Kidney epithelial cell (primary cell): Measurements from ENCODE around the gene NDUFS1. TPM values are rescaled to one million over a fixed set of nuclear protein-coding genes. Genes with fewer than 3 reads are reported as not detected.

ENCODE experiments used
- DNase-seq: peaks from one replicate; pipeline ENCODE4 v3.0.0-alpha.2; 2010; ENCODE audit warnings: low read depth
- H3K27me3 ChIP-seq: 2 replicates; pipeline ENCODE4 v1.6.0; 2011; ENCODE audit warnings: low read length; ENCODE audit not compliant: control insufficient read depth, insufficient read depth
- H3K36me3 ChIP-seq: 2 replicates; pipeline ENCODE4 v1.5.1; 2011; ENCODE audit warnings: low read length; ENCODE audit not compliant: control insufficient read depth, insufficient read depth
- H3K4me3 ChIP-seq: 2 replicates; pipeline ENCODE4 v1.5.1; 2011; ENCODE audit warnings: low read depth, mild to moderate bottlenecking, control low read depth, low read length
- total RNA-seq: library from RNA; depleted of rRNA; stranded (reverse); fragments of >200 nt; gene quantifications from 2 replicates; pipeline ENCODE4 v1.2.3, GENCODE V29; 2015
- TF ChIP-seq, protein P1 (sequence below): IDR thresholded peaks from 2 replicates; pipeline ENCODE4 v1.5.1; 2011; ENCODE audit warnings: mild to moderate bottlenecking, moderate library complexity, low read length, control low read depth, inconsistent platforms; ENCODE audit not compliant: insufficient read depth, poor library complexity, severe bottlenecking

NDUFS1 gene
- total RNA-seq, 1 donor from 2014 or later = 107 TPM

DNA sequence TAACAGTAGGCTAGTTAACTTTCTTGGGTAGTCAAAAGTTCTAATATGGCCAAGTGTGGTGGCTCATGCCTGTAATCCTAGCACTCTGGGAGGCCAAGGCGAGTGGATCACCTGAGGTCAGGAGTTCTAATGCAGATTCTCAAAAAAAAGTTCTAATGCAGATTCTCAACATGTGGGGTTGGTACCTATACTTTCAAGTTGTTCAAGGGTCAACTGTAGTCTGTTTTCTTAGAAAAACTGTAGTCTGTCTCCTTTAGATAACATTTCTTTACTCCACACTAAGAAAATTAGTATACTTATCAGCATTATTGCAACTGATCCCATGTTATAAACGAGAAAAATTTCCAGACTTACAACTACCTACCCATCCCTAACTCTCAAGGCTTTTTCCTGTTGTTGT lies 89.8 kb downstream of the NDUFS1 start:
- no peaks in the 10 kb centered on the region for H3K27me3 ChIP-seq
- TF ChIP-seq, protein P1, sequence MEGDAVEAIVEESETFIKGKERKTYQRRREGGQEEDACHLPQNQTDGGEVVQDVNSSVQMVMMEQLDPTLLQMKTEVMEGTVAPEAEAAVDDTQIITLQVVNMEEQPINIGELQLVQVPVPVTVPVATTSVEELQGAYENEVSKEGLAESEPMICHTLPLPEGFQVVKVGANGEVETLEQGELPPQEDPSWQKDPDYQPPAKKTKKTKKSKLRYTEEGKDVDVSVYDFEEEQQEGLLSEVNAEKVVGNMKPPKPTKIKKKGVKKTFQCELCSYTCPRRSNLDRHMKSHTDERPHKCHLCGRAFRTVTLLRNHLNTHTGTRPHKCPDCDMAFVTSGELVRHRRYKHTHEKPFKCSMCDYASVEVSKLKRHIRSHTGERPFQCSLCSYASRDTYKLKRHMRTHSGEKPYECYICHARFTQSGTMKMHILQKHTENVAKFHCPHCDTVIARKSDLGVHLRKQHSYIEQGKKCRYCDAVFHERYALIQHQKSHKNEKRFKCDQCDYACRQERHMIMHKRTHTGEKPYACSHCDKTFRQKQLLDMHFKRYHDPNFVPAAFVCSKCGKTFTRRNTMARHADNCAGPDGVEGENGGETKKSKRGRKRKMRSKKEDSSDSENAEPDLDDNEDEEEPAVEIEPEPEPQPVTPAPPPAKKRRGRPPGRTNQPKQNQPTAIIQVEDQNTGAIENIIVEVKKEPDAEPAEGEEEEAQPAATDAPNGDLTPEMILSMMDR = no peak

DNA sequence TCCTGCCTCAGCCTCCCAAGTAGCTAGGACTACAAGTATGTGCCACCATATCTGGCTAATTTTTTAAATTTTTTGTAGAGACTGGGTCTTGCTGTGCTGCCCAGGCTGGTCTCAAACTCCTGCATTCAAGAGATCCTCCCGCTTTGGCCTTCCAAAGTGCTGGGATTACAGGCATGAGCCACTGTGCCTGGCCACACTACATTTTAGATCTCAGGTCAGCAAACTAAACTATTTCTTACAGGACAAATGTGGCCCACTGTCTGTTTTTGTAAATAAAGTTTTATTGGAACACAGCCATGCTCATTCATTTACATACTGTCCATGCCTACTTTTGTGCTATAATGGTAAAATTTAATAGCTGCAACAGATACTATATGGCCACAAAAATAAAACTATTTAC lies 91.0 kb downstream of the NDUFS1 start:
- DNase-seq = no peak
- no peak overlapping the region for H3K4me3 ChIP-seq

More for the DNA sequence above, 89.8 kb downstream of the NDUFS1 start:
- Histone ChIP-seq H3K4me3 (no peak overlapping the region), H3K36me3 (no peaks in the 10 kb centered on the region)
- DNase-seq = no peak

More for the DNA sequence above, 91.0 kb downstream of the NDUFS1 start:
- H3K27me3 ChIP-seq = no peaks in the 10 kb centered on the region
- TF ChIP-seq, protein P1 = no peak
- no peaks in the 10 kb centered on the region for H3K36me3 ChIP-seq

Other genes with a start within 250 kb of the NDUFS1 start
- 9.7 and 11.0 TPM in 2 replicates for gene INO80D, start 73.3 kb downstream of the NDUFS1 start, total RNA-seq
- 654 and 772 TPM in 2 replicates for gene EEF1B2, start 451 bp upstream of the NDUFS1 start, total RNA-seq
- gene ZDBF2, start 115.2 kb upstream of the NDUFS1 start, total RNA-seq = 8.5 and 9.2 TPM in 2 replicates